Measurements from ENCODE around the gene TMEM187.

The TMEM187 gene

DNA sequence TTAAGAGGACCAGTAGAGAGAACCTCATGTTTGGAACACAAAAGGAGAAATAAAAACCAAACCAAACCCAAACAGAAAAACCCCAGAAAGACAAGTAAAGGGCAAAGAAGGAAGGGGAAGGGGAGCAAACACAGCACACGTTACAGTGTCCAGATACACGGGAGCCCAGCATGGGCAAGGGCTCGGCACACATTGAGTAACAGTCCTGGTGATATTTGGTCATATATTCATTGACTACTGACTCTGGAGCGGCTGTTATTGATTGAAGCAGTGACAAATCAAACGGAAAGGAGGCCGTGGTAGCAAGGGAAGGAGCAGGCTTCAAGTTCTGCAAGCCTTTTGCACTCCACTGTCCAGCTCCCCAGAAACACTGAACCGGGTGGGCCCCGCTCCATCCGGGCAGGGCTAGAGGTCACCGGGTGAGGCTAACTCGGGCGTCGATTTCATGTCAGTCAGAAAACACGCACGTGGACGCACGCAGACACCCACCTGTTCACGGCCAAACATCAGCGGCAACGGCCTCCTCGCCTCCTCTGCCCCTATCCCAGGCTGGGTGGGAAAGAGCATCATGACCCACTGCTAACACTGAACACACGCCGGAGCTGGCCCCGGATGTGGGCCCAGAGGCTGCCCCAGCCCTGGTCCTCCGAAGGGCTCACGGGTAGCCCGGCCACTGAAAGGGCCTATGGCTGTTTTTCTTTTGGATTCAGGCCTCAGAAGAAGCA, 50.9 kb downstream of the TMEM187 start:
- no peak for DNase-seq

DNA sequence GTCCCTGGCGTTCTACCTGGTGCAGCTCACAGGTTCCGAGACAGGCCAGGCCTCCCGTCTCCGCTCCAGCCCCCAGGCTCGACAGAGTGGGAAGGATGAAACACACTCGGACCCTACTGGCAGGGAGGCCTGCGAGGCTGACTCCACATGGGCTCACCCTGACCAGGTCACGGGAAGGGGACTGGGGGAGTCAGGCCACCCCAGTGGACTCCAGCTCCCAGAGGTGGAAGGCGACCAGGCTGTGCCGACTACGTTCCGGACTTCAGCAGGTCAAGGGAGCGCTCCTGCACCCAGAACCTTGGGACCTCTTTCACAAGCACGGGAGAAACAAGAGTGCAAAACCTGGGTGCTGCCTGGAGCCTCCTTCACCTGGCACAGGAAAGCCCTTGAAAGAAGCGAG, 51.7 kb downstream of the TMEM187 start:
- no peak for DNase-seq

DNA sequence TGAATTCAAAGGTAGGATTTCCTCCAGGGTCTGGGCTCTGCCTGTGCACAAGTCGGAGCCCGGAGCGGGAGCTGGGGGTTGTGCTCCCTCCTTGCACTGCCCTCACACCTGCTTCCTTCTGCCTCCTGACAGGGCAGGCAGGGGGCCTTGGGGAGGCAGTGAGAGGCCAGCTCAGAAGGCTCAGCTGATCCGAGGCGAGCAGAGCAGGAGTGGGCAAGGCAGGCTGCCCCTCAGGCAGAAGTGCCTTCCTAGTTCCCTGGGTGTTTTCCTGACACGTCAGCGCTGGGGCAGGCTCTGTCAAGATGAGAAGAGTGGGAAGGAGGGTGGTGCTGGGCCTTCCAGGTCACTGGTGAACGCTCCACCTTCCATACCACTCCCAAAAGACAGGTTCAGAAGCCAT, 52.7 kb downstream of the TMEM187 start:
- no peak for DNase-seq

DNA sequence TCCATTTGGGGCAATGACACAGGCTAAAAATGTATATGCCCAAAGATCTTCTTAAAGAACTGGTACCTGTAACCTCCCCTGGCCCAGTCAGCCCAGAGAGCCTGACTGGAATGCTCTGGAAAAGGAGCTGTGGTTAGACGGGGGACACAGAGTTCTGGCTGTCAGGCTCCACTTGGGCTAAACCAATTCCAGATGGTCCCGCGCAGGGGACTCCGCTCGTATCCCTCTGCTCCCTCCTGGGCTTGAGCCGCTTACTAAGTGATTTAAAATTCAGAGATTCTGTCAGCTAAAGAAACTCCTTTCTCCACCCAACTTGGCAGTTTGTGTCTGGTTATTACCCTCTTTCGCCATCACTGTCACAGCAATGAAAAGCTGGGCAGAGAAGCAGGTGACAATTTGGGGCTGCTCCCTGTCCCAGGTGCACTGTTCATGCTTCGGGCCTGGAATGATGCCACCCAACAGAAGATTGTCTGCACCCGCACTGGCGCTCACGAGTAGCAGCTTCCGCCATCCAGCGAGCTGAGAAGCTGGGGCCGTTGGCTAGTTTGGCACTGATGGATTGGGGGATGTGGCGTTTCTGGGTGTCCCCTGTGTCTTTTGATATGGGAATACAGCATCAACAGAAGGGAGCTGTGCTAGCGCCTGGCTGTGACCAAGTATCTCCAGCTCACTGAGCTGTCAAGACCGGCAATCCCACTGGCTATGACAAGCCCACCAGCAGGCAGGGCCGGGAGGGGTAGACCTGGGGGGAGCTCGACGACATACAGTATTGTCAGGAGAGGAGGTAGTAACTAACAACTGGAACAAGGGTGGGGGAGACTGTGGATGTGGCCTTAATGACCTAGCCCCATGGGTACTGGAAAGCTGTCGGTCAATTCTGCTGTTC, 53.8 kb downstream of the TMEM187 start:
- no peak for DNase-seq

DNA sequence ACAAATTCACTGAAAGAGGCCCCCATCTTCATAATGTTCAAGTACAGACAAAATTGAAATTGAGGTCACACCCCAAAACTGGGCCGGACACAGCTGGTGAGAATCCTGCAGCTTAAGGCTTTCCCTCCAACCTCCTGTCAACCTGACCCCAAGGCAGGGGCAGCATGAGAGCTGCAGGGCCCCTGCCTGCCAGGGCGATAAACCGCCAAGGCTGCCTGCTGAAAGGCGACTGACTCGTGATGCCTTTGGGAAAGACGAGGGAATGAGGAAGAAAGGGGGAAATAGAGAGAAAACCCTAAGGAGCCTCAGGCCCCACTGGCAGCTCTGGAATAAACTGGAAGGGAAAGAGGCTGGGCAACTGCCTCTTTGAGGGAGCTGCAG, 54.5 kb downstream of the TMEM187 start:
- no peak for DNase-seq

DNA sequence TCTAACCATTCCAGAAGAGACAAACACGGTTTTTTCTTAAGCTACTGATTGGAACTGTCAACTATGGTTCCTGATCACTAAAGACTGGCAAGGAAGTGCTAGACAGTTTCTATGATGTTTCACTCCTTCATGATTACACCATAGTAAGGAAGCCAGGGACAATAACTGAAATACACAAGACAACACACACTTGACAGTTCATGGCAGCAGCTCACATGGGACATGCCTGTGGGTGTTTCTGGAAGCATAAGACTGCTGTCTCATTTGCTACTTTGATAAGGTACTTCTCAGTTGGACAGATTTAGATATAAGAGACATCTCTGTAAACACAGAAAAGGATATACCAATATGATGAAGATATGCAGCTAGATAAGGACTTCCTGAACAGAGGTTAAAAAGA, 55.4 kb downstream of the TMEM187 start:
- no peak for DNase-seq

DNA sequence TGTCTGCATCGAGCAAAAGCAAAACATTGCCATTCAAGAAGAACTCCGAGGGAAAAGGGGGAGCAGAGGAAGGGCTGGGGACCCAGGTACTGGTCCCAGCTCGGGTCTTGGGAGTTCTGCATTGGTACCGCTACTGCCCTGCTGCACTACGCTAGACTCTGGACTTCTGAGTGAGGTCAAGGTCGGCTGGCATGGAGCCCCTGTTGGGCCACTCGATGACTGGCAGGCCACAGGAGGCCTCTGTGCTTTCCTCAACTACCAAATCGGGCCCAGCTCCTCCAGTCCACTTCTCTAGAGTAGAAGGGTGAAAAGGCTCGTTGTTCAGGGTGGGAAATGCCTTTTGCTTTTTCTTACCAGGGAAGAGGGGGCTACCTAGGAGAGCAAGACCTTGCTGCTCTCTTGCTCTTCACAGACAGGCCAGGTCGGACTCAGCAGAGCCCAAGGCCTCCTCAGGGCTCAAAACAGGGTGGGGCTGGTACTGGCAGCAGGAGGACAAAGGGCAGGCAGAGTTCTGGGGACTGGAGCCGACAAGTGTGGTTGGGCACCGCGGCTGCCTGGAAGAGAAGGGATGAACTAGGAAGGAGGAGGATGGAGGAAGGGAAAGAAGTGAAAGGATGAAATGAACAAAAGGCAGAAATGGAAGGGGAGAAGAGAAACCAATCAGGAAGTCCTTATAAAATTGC, 56.1 kb downstream of the TMEM187 start:
- no peak for DNase-seq

DNA sequence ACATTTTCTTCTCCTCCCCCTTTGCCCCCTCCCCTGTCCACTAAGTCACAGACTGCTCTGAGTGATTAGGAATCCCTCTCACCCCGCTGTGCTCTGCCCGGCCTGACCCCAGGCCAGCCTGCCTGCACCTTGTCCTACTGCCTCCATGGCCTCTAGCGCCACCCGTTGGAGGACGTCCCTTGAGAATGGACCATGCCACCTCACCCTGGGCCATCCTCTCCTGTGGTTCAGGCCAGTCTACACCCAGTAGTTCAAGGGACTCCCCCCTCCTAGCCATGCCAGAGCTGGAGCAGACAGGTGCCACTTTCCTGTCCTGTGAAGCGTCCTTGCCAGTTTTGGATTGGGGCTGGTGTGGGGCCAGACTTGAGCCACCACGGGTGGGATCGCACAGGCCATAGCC, 56.9 kb downstream of the TMEM187 start:
- DNase-seq, result no peak

DNA sequence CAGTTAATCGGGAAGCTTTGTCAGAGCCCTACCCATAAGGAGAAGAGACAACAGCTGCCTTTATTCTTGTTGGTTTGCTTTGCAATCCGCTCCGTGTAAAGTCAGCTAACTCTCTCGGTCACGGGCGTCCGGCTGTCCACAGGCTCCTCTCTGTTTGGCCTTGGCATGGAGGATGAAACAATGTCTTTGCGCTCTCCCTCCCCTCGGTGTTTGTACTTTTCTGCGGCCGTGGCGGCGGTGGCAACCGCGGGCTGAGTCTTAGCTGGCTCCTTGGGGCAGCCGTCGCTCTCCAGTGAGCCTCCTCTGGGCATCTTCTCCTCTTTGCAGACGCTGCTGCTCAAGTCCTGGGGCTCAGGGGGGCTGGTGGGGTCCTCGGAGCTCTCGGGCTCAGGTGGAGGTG, 57.7 kb downstream of the TMEM187 start:
- DNase-seq, result no peak

DNA sequence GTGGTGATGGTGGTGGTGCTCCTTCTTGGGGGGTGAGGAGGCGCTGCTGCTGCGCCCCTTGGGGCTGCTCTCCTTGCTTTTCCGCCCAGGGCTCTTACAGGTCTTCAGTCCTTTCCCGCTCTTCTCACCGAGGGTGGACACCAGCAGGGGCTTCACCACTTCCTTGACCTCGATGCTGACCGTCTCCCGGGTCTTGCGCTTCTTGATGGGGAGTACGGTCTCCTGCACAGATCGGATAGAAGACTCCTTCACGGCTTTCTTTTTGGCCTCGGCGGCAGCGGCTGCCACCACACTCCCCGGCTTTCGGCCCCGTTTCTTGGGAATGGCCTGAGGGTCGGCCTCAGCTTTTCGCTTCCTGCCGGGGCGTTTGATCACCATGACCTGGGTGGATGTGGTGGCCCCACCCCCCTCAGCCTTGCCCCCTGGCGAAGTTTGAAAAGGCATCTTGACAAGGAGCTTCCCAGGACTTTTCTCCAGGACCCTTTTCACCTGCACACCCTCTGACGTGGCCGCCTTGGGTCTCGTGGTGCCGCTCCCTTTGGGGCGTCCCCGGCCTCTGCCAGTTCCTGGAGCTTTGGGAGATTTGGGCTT, 58.3 kb downstream of the TMEM187 start:
- DNase-seq, result no peak

DNA sequence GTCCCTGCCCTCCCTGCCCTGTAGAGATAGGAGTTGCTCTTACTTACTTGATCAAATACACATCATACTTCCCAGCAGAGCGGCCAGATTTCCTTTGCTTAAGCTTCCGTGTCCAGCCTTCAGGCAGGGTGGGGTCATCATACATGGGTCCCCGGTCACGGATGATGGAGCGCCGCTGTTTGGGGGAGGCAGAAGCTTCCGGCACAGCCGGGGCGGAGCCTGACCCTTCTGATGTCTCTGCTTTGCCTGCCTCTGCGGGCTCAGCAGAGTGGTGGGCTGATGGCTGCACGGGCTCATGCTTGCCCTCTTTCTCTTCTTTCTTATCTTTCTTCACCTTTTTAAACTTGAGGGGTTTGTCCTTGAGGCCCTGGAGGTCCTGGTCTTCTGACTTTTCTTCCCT, 59.6 kb downstream of the TMEM187 start:
- DNase-seq, result no peak

DNA sequence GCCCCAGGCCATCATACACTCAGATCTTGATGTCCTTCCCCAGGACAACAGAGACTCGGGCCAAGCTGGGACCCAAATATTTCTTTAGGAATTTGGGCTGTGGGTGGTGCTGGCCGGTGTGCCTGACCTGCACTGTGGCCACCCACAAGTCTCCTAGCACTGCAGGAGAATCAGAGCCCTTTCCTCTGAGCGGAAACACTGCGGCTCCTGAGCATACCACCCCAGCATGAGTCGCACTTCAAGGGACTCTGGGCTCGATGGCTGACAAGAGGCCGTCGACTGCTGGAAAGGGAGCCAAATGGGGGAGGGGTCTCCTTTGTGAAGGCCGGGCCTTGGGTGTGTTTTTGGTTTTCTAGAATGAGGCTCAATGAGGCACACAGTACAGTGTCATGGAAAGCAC, 60.1 kb downstream of the TMEM187 start:
- no peak for DNase-seq
